ENCODE data around the gene SCLY.

- TF ChIP-seq, protein P1, sequence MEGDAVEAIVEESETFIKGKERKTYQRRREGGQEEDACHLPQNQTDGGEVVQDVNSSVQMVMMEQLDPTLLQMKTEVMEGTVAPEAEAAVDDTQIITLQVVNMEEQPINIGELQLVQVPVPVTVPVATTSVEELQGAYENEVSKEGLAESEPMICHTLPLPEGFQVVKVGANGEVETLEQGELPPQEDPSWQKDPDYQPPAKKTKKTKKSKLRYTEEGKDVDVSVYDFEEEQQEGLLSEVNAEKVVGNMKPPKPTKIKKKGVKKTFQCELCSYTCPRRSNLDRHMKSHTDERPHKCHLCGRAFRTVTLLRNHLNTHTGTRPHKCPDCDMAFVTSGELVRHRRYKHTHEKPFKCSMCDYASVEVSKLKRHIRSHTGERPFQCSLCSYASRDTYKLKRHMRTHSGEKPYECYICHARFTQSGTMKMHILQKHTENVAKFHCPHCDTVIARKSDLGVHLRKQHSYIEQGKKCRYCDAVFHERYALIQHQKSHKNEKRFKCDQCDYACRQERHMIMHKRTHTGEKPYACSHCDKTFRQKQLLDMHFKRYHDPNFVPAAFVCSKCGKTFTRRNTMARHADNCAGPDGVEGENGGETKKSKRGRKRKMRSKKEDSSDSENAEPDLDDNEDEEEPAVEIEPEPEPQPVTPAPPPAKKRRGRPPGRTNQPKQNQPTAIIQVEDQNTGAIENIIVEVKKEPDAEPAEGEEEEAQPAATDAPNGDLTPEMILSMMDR (IDR thresholded peaks at IDR 0.05) = no peak
- TF ChIP-seq POLR2A (IDR thresholded peaks at IDR 0.05) (no peak), EP300 (IDR thresholded peaks at IDR 0.05) (no peak)
Observed at GRCh38 chr2:238023608-238024007, 37.2 kb upstream of the SCLY start.
